ENCODE measurements around the gene EZH2.

DNA sequence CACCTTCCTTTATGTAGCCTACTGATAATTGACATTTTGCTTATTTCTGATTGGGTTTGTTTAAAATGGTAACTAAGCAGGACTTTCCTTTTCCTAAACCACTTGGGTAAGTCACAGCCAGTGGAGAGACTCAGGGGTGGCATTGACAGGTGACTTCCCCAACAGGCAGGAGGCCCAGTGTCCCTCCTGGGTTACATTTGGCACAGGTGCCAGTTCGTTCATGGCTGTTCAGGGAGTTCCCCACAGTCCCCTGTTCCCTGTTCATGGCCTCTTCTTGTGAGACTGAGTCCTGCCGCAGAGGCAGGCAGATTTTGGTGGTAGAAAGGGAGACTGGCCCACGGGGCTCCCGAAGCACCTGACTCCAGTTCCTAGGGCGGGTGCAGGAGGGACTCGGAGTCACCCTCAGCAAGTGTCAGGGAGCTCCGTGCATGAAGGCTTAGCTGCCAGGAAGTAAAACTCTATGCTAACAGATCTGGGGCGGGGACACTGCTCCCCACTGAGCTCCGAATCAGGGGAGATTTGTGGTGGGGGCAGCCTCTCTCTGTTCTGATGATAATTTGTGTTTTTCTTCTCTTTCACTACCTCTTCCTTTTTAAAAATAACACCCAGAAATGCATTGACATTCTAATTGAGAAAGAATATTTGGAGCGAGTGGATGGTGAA lies 84.1 kb downstream of the EZH2 start:
- no peak for TF ChIP-seq POLR2A (IDR thresholded peaks at IDR 0.05; ENCODE audit: low read depth, low read length)
- TF ChIP-seq CEBPB (IDR thresholded peaks at IDR 0.05; ENCODE audit: low read depth, low read length): no peak
- TF ChIP-seq, protein P1, sequence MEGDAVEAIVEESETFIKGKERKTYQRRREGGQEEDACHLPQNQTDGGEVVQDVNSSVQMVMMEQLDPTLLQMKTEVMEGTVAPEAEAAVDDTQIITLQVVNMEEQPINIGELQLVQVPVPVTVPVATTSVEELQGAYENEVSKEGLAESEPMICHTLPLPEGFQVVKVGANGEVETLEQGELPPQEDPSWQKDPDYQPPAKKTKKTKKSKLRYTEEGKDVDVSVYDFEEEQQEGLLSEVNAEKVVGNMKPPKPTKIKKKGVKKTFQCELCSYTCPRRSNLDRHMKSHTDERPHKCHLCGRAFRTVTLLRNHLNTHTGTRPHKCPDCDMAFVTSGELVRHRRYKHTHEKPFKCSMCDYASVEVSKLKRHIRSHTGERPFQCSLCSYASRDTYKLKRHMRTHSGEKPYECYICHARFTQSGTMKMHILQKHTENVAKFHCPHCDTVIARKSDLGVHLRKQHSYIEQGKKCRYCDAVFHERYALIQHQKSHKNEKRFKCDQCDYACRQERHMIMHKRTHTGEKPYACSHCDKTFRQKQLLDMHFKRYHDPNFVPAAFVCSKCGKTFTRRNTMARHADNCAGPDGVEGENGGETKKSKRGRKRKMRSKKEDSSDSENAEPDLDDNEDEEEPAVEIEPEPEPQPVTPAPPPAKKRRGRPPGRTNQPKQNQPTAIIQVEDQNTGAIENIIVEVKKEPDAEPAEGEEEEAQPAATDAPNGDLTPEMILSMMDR (conservative IDR thresholded peaks at IDR 0.05; ENCODE audit: low read depth, low read length): no peak
